Umbilical cord (tissue), 2 donors: ENCODE results near the gene OTOG. TPM values are rescaled to one million over a fixed set of nuclear protein-coding genes. Genes with fewer than 3 reads are reported as not detected.

Source experiments
- DNase-seq: peaks from one replicate; pipeline ENCODE4 v3.0.0-alpha.2; 2015; ENCODE audit warnings: low spot score
- total RNA-seq: library from RNA; depleted of rRNA; stranded (reverse); fragments of >200 nt; gene quantifications from one replicate; pipeline ENCODE4 v1.2.3, GENCODE V29; 2014; ENCODE audit warnings: low replicate concordance; ENCODE audit not compliant: insufficient read depth

OTOG gene
- 0.48 TPM for total RNA-seq

GRCh38 chr11:17547051-17547577 is at the start of gene OTOG:
Gene OTOG, plus strand, starts transcription at chr11:17547259. Its CDS starts 114 bp downstream, at chr11:17547373.
- no peak for DNase-seq

DNA sequence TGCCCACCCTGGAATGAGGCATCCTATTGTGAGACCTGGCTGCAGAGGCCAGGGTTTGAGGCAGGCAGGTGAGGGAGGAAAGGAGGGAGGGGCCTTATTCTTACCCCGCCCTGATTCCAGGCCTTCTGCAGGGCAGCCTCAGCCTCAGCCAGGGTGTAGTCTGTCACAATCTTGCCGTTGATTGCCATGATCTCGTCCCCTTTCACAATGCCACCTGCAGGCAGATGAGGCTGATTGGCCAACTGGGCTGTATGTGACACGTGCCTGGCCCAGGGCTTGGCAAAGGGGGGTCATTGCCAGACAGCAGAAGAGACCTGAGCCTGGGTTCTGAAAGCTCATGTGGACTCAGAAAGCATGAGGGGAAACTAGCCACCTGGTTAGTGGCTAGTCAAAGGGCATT is 49.0 kb upstream of the OTOG start:
- DNase-seq = no peak

- no peak for DNase-seq
These were observed 48.6 kb upstream of the OTOG start for GRCh38 chr11:17498475-17498874.

GRCh38 chr11:17500673-17501072 is 46.4 kb upstream of the OTOG start:
- DNase-seq = no peak

- DNase-seq = no peak
These were observed 44.4 kb upstream of the OTOG start for GRCh38 chr11:17502630-17503029.

GRCh38 chr11:17504330-17505107 is 42.5 kb upstream of the OTOG start:
- peak; percentile 73 for DNase-seq

DNA sequence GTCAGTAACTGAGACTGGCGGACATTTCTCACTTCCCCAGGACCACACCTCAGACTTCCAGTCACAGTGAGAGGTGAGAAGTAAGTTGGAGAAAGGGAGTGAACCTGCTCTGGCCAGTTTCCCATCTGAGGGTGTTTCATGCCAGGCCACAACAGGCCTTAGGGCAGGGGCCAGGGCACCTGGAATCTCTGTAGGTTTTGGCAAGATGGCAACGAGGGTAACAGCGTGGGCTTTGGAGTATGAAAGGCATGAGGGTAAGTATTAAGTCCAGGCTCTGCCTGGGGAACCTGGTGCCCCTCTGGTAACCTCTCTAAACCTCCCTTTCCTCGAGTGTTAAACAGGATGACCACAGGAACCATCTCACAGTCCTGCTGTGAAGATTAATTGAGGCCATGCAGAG is 41.9 kb upstream of the OTOG start:
- DNase-seq = no peak

DNA sequence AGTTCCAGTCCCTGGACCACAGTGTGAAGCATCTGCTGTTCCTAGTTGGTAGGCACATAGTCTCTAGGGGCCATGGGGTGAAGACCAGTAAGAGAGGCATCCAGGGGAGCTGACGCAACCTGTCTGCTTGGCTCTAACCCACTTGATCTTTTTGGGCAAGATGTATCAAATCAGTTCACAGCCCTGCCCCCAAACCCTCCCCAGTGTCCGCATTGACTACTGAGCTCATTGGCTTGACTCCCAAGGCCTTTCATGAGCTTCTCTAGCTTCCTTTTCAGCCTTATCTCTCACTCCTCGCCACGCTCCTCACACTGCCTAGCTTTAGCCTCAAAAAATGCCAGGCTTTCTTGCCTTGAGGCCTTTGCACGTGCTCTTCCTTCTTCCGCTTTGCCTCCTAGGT is 40.7 kb upstream of the OTOG start:
- DNase-seq = no peak

DNA sequence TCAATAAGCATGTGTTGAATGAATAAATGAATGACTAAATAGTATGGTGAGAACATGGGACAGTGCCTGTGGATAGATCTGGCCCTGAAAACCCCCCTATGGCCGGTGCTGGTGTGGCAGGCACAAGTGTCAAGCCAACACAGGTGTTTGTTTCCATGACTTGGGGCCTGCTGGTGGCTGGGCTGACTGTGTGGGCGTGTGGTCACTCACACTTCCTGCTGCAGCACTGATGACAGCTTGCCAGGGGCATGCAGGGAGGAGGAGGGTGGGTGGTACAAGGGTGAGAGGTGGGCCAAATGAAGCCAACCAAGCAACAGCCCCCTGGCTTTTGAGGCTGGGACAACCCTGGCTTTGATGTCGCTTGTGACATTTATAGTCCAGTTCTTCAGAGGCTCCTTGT is 40.1 kb upstream of the OTOG start:
- DNase-seq = no peak

- DNase-seq = no peak
These were observed 39.3 kb upstream of the OTOG start for GRCh38 chr11:17507773-17508172.

- no peak for DNase-seq
These were observed 38.8 kb upstream of the OTOG start for GRCh38 chr11:17508306-17508705.

- no peak for DNase-seq
These were observed 38.3 kb upstream of the OTOG start for GRCh38 chr11:17508791-17509190.

DNA sequence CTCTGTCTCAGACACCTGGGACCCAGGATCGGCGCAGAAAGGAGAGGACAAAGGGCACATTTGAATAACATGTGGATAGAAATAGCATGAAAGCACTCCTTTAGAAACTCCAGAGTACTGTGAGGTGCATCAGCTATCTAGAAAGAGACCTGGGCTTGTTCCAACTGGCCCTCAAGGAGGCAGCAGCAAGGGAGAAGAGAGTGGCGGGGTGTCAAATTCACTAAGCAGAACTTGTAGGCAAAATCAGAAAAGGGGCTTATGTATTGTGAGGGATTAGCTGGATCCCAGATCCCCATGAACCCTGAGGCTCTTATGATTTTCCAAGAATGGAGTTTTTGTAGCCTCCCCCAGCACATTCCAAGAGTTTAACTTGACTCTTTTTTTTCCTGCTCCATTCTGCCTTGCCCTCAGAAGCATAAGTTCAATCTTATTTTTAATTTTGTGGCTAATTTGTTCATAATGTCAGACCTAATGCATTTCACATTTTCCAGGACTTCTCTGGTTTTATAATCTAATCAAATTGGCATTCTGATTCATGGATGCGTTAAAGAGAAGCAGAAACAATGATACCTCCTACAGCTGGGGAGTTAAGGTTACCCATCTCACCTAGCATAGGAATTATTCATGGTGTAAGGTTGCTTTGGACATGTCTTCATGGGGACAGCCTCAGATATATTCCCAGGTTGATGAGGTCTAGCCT is 36.4 kb upstream of the OTOG start:
- DNase-seq = no peak

- DNase-seq = no peak
These were observed 35.5 kb upstream of the OTOG start for GRCh38 chr11:17511571-17511970.

DNA sequence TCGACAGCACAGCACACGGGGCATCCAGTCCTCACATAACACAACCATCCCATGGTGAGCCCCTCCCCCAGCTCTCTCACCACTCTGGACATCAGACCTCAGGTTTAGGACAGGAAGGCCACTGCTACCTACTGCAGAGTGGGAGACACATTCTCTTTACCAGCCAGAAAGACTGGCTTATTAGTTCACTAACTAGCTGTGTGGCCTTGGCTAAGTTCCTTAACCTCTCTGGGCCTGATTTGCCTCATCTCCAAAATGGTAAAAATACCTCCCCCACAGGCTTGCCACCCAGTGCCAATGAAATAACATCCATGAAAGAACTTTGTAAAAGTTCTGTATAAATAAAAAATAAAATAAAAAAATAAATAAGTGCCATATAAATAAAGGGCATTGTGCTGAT is 35.0 kb upstream of the OTOG start:
- DNase-seq = no peak

- DNase-seq = no peak
These were observed 33.2 kb upstream of the OTOG start for GRCh38 chr11:17513853-17514252.

- no peak for DNase-seq
These were observed 32.6 kb upstream of the OTOG start for GRCh38 chr11:17514476-17514875.

GRCh38 chr11:17515443-17516176 is 31.4 kb upstream of the OTOG start:
- no peak for DNase-seq

- DNase-seq = no peak
These were observed 30.4 kb upstream of the OTOG start for GRCh38 chr11:17516551-17517150.

GRCh38 chr11:17517186-17517585 is 29.9 kb upstream of the OTOG start:
- DNase-seq = no peak

- DNase-seq = no peak
These were observed 28.7 kb upstream of the OTOG start for GRCh38 chr11:17518366-17518765.
